ENCODE results near the gene BIVM. TPM values are rescaled to one million over a fixed set of nuclear protein-coding genes. Genes with fewer than 3 reads are reported as not detected.

The BIVM gene
- total RNA-seq, 4 donors from 2014 or later, result 12.7 to 22.6 (median 15.3) TPM

GRCh38 chr13:102774591-102775520 is 24.1 kb upstream of the BIVM start:
- TF ChIP-seq CTCF (IDR thresholded peaks at IDR 0.05; ENCODE audit: low read depth), result no peak

GRCh38 chr13:102776271-102776670 is 22.6 kb upstream of the BIVM start:
- no peak for TF ChIP-seq CTCF (IDR thresholded peaks at IDR 0.05; ENCODE audit: low read depth)

- TF ChIP-seq CTCF (IDR thresholded peaks at IDR 0.05; ENCODE audit: low read depth), result no peak
Observed at GRCh38 chr13:102777736-102778135, 21.2 kb upstream of the BIVM start.

GRCh38 chr13:102779436-102780159 is 19.3 kb upstream of the BIVM start:
- TF ChIP-seq CTCF (IDR thresholded peaks at IDR 0.05; ENCODE audit: low read depth), result no peak

GRCh38 chr13:102781591-102781990 is 17.3 kb upstream of the BIVM start:
- TF ChIP-seq CTCF (IDR thresholded peaks at IDR 0.05; ENCODE audit: low read depth), result no peak

- no peak for TF ChIP-seq CTCF (IDR thresholded peaks at IDR 0.05; ENCODE audit: low read depth)
Observed at GRCh38 chr13:102784483-102784882, 14.4 kb upstream of the BIVM start.

- TF ChIP-seq CTCF (IDR thresholded peaks at IDR 0.05; ENCODE audit: low read depth), result no peak
Observed at GRCh38 chr13:102788683-102789082, 10.2 kb upstream of the BIVM start.
